WTC11 (cell line): ENCODE results near the gene TOMM6. TPM values are rescaled to one million over a fixed set of nuclear protein-coding genes. Genes with fewer than 3 reads are reported as not detected.

Experiments used
- ATF1 ChIP-seq: sonication (generic); formaldehyde crosslinking; IDR thresholded peaks from 2 replicates; pipeline ENCODE4 v1.8.1; 2023; ENCODE audit warnings: mild to moderate bottlenecking, moderate library complexity, missing genetic modification reagents
- CBFB ChIP-seq: sonication (generic); formaldehyde crosslinking; IDR thresholded peaks from 2 replicates; pipeline ENCODE4 v1.8.1; 2022; ENCODE audit warnings: mild to moderate bottlenecking, low read depth, missing genetic modification reagents
- CREM ChIP-seq: sonication (generic); formaldehyde crosslinking; IDR thresholded peaks from 2 replicates; pipeline ENCODE4 v1.8.1; 2022; ENCODE audit warnings: mild to moderate bottlenecking, missing genetic modification reagents, moderate library complexity
- EMX1 ChIP-seq: fragments of 250-450 bp; sonication (Bioruptor Pico); IDR thresholded peaks from 2 replicates; pipeline ENCODE4 v1.8.0; 2021; ENCODE audit warnings: mild to moderate bottlenecking
- FOXP1 ChIP-seq: sonication (generic); formaldehyde crosslinking; IDR thresholded peaks from 2 replicates; pipeline ENCODE4 v1.8.0; 2022; ENCODE audit warnings: missing genetic modification reagents, mild to moderate bottlenecking, moderate library complexity, borderline replicate concordance
- GABPB1 ChIP-seq: sonication (generic); formaldehyde crosslinking; IDR thresholded peaks from 2 replicates; pipeline ENCODE4 v1.8.1; 2023; ENCODE audit warnings: mild to moderate bottlenecking, missing genetic modification reagents
- GRHL2 ChIP-seq: fragments of 250-450 bp; sonication (Bioruptor Pico); IDR thresholded peaks from 2 replicates; pipeline ENCODE4 v1.8.0; 2022; ENCODE audit warnings: mild to moderate bottlenecking, moderate library complexity; ENCODE audit not compliant: insufficient replicate concordance, severe bottlenecking
- GTF2I ChIP-seq: fragments of 250-450 bp; sonication (Bioruptor Pico); conservative IDR thresholded peaks from 2 replicates; pipeline ENCODE4 v1.4.0; 2021; ENCODE audit warnings: mild to moderate bottlenecking
- HMGA2 ChIP-seq: fragments of 250-450 bp; sonication (Bioruptor Pico); IDR thresholded peaks from 2 replicates; pipeline ENCODE4 v1.4.0; 2021; ENCODE audit warnings: mild to moderate bottlenecking, moderate library complexity
- IRF2 ChIP-seq: sonication (generic); formaldehyde crosslinking; IDR thresholded peaks from 2 replicates; pipeline ENCODE4 v1.8.0; 2022; ENCODE audit warnings: low read depth, missing genetic modification reagents, borderline replicate concordance
- JAZF1 ChIP-seq: fragments of 250-450 bp; sonication (Bioruptor Pico); IDR thresholded peaks from 2 replicates; pipeline ENCODE4 v1.9.0; 2021; ENCODE audit warnings: moderate library complexity, mild to moderate bottlenecking, inconsistent platforms
- NFYB ChIP-seq: sonication (generic); formaldehyde crosslinking; conservative IDR thresholded peaks from 2 replicates; pipeline ENCODE4 v1.8.0; 2022; ENCODE audit warnings: low read depth, missing genetic modification reagents
- NR2C2 ChIP-seq: sonication (generic); formaldehyde crosslinking; IDR thresholded peaks from 2 replicates; pipeline ENCODE4 v1.8.0; 2022; ENCODE audit warnings: mild to moderate bottlenecking, missing genetic modification reagents
- RELA ChIP-seq: sonication (generic); formaldehyde crosslinking; IDR thresholded peaks from 2 replicates; pipeline ENCODE4 v1.8.1; 2022; ENCODE audit warnings: missing genetic modification reagents, mild to moderate bottlenecking, borderline replicate concordance
- SMAD3 ChIP-seq: sonication (generic); formaldehyde crosslinking; IDR thresholded peaks from 2 replicates; pipeline ENCODE4 v1.8.0; 2022; ENCODE audit warnings: missing genetic modification reagents, mild to moderate bottlenecking, borderline replicate concordance
- ZBTB21 ChIP-seq: sonication (generic); formaldehyde crosslinking; IDR thresholded peaks from 2 replicates; pipeline ENCODE4 v1.8.1; 2023; ENCODE audit warnings: mild to moderate bottlenecking, missing genetic modification reagents, borderline replicate concordance
- ZNF263 ChIP-seq: sonication (generic); formaldehyde crosslinking; IDR thresholded peaks from 2 replicates; pipeline ENCODE4 v1.8.1; 2022; ENCODE audit warnings: low read depth, mild to moderate bottlenecking, moderate library complexity, missing genetic modification reagents
- ZNF416 ChIP-seq: fragments of 250-450 bp; sonication (Bioruptor Pico); IDR thresholded peaks from 2 replicates; pipeline ENCODE4 v1.9.0; 2021; ENCODE audit warnings: mild to moderate bottlenecking, inconsistent platforms
- ZNF423 ChIP-seq: fragments of 250-450 bp; sonication (Bioruptor Pico); IDR thresholded peaks from 2 replicates; pipeline ENCODE4 v2.1.2; 2022; ENCODE audit warnings: mild to moderate bottlenecking, moderate library complexity
- total RNA-seq: library from RNA; stranded (reverse); gene quantifications from 3 replicates; pipeline ENCODE4 v1.2.3, GENCODE V29; 2021
- TF ChIP-seq, protein P1 (sequence below): fragments of 250-450 bp; sonication (Bioruptor Pico); conservative IDR thresholded peaks from 2 replicates; pipeline ENCODE4 v1.9.0; 2021; ENCODE audit warnings: mild to moderate bottlenecking
- TF ChIP-seq, protein P2 (sequence below): sonication (generic); formaldehyde crosslinking; IDR thresholded peaks from 2 replicates; pipeline ENCODE4 v1.8.1; 2023; ENCODE audit warnings: mild to moderate bottlenecking, missing genetic modification reagents
- TF ChIP-seq, protein P3 (sequence below): sonication (generic); formaldehyde crosslinking; IDR thresholded peaks from 2 replicates; pipeline ENCODE4 v1.8.1; 2023; ENCODE audit warnings: mild to moderate bottlenecking, missing genetic modification reagents, moderate library complexity
- TF ChIP-seq, protein P4 (sequence below): fragments of 250-450 bp; sonication (Bioruptor Pico); IDR thresholded peaks from 2 replicates; pipeline ENCODE4 v2.1.2; 2022; ENCODE audit warnings: mild to moderate bottlenecking, moderate library complexity
- TF ChIP-seq, protein P5 (sequence below): sonication (generic); formaldehyde crosslinking; IDR thresholded peaks from 2 replicates; pipeline ENCODE4 v1.8.0; 2022; ENCODE audit warnings: mild to moderate bottlenecking, missing genetic modification reagents
- TF ChIP-seq, protein P6 (sequence below): fragments of 250-450 bp; sonication (Bioruptor Pico); IDR thresholded peaks from 2 replicates; pipeline ENCODE4 v1.8.0; 2021; ENCODE audit warnings: mild to moderate bottlenecking
- TF ChIP-seq, protein P7 (sequence below): sonication (generic); formaldehyde crosslinking; IDR thresholded peaks from 2 replicates; pipeline ENCODE4 v1.8.0; 2022; ENCODE audit warnings: mild to moderate bottlenecking, missing genetic modification reagents
- TF ChIP-seq, protein P8 (sequence below): sonication (generic); formaldehyde crosslinking; IDR thresholded peaks from 2 replicates; pipeline ENCODE4 v1.8.1; 2023; ENCODE audit warnings: mild to moderate bottlenecking, missing genetic modification reagents
- TF ChIP-seq, protein P9 (sequence below): sonication (generic); formaldehyde crosslinking; IDR thresholded peaks from 2 replicates; pipeline ENCODE4 v1.8.1; 2022; ENCODE audit warnings: mild to moderate bottlenecking, moderate library complexity, missing genetic modification reagents

The TOMM6 gene
- total RNA-seq, 1 experiment from 2014 or later: 233 TPM

DNA sequence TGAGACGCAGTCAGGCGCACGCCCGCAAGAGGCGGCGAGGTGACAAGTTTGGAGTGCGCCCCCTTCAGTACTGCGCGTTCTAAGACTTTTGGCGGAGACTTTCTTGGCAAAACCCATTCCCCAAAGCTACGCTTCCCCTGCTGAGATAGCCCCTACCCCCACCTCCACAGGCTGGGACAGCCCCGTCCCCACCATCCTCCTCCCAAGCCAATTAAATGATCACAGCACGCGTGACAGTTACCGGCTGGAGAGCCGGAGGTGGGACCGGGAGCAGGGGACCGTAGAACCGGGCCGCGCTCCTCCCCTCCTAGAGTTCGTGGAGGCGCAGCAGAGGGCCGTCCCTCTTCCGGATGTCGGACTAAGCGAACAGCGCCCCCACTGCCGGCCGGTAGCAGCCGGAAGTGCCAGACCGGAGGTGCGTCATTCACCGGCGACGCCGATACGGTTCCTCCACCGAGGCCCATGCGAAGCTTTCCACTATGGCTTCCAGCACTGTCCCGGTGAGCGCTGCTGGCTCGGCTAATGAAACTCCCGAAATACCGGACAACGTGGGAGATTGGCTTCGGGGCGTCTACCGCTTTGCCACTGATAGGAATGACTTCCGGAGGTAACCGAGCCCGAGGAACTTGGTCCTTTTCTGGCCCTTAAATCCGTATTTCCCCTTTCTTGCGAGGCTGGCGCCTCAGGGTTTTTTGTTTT lies at the start of gene TOMM6 (continued):
- TF ChIP-seq FOXP1: peak; percentile 75
- TF ChIP-seq, protein P1, sequence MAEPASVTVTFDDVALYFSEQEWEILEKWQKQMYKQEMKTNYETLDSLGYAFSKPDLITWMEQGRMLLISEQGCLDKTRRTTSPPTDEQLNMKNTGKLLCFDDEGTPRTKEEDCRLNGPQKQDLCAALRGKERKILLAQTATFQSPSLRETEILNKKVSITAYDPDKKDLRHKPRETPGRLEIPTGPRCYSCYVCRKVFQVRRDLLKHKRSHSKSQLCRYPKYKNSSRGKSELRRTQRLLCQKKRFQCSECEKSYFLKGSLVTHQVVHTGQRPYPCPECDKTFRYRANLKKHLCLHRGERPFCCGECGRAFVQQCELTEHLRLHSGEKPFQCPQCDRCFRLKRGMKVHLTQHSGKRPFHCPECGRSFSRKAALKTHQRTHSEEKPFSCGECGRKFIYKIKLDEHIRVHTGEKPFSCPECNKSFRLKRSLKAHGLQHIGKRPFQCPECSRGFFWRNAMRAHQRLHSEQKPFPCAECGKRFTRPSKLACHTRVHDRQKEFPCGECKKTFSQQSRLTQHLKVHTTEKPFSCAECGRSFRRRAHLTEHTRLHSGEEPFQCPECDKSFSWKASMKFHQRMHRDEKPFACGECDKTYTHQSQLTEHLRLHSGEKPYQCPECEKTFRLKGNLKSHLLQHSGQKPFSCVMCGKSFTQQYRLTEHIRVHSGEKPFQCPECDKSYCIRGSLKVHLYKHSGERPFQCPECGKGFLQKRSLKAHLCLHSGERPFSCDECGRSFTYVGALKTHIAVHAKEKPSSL: no peak
- TF ChIP-seq GABPB1 (CRISPR knock-in tag): peak; percentile 68; the same call in 1 of the 2 replicates
- TF ChIP-seq RELA (CRISPR knock-in tag): no peak
- no peak for TF ChIP-seq GRHL2 (CRISPR knock-in tag)
- TF ChIP-seq ZNF423 (CRISPR knock-in tag): no peak
- TF ChIP-seq, protein P2, sequence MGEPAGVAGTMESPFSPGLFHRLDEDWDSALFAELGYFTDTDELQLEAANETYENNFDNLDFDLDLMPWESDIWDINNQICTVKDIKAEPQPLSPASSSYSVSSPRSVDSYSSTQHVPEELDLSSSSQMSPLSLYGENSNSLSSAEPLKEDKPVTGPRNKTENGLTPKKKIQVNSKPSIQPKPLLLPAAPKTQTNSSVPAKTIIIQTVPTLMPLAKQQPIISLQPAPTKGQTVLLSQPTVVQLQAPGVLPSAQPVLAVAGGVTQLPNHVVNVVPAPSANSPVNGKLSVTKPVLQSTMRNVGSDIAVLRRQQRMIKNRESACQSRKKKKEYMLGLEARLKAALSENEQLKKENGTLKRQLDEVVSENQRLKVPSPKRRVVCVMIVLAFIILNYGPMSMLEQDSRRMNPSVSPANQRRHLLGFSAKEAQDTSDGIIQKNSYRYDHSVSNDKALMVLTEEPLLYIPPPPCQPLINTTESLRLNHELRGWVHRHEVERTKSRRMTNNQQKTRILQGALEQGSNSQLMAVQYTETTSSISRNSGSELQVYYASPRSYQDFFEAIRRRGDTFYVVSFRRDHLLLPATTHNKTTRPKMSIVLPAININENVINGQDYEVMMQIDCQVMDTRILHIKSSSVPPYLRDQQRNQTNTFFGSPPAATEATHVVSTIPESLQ (CRISPR knock-in tag): no peak
- TF ChIP-seq ATF1 (CRISPR knock-in tag): peak; percentile 85; the same call in 1 of the 2 replicates
- TF ChIP-seq ZNF263 (CRISPR knock-in tag): 0 out of 2 replicates have a peak, but pooled peaks have one; percentile 21
- no peak for TF ChIP-seq GTF2I (CRISPR knock-in tag)
- TF ChIP-seq, protein P3, sequence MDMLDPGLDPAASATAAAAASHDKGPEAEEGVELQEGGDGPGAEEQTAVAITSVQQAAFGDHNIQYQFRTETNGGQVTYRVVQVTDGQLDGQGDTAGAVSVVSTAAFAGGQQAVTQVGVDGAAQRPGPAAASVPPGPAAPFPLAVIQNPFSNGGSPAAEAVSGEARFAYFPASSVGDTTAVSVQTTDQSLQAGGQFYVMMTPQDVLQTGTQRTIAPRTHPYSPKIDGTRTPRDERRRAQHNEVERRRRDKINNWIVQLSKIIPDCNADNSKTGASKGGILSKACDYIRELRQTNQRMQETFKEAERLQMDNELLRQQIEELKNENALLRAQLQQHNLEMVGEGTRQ (CRISPR knock-in tag): no peak
- TF ChIP-seq ZNF416: no peak
- TF ChIP-seq, protein P4, sequence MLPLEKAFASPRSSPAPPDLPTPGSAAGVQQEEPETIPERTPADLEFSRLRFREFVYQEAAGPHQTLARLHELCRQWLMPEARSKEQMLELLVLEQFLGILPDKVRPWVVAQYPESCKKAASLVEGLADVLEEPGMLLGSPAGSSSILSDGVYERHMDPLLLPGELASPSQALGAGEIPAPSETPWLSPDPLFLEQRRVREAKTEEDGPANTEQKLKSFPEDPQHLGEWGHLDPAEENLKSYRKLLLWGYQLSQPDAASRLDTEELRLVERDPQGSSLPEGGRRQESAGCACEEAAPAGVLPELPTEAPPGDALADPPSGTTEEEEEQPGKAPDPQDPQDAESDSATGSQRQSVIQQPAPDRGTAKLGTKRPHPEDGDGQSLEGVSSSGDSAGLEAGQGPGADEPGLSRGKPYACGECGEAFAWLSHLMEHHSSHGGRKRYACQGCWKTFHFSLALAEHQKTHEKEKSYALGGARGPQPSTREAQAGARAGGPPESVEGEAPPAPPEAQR (CRISPR knock-in tag): no peak
- TF ChIP-seq NFYB (CRISPR knock-in tag): no peak
- TF ChIP-seq HMGA2 (CRISPR knock-in tag): no peak
- no peak for TF ChIP-seq IRF2
- TF ChIP-seq CBFB: no peak
- TF ChIP-seq, protein P5, sequence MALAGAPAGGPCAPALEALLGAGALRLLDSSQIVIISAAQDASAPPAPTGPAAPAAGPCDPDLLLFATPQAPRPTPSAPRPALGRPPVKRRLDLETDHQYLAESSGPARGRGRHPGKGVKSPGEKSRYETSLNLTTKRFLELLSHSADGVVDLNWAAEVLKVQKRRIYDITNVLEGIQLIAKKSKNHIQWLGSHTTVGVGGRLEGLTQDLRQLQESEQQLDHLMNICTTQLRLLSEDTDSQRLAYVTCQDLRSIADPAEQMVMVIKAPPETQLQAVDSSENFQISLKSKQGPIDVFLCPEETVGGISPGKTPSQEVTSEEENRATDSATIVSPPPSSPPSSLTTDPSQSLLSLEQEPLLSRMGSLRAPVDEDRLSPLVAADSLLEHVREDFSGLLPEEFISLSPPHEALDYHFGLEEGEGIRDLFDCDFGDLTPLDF (CRISPR knock-in tag): no peak
- TF ChIP-seq, protein P6, sequence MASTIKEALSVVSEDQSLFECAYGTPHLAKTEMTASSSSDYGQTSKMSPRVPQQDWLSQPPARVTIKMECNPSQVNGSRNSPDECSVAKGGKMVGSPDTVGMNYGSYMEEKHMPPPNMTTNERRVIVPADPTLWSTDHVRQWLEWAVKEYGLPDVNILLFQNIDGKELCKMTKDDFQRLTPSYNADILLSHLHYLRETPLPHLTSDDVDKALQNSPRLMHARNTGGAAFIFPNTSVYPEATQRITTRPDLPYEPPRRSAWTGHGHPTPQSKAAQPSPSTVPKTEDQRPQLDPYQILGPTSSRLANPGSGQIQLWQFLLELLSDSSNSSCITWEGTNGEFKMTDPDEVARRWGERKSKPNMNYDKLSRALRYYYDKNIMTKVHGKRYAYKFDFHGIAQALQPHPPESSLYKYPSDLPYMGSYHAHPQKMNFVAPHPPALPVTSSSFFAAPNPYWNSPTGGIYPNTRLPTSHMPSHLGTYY (CRISPR knock-in tag): no peak; the same call in 1 of the 2 replicates
- no peak for TF ChIP-seq SMAD3
- no peak for TF ChIP-seq EMX1 (CRISPR knock-in tag)
- no peak for TF ChIP-seq NR2C2
- TF ChIP-seq JAZF1 (CRISPR knock-in tag): no peak
- TF ChIP-seq, protein P7, sequence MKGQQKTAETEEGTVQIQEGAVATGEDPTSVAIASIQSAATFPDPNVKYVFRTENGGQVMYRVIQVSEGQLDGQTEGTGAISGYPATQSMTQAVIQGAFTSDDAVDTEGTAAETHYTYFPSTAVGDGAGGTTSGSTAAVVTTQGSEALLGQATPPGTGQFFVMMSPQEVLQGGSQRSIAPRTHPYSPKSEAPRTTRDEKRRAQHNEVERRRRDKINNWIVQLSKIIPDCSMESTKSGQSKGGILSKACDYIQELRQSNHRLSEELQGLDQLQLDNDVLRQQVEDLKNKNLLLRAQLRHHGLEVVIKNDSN (CRISPR knock-in tag): no peak
- TF ChIP-seq, protein P8, sequence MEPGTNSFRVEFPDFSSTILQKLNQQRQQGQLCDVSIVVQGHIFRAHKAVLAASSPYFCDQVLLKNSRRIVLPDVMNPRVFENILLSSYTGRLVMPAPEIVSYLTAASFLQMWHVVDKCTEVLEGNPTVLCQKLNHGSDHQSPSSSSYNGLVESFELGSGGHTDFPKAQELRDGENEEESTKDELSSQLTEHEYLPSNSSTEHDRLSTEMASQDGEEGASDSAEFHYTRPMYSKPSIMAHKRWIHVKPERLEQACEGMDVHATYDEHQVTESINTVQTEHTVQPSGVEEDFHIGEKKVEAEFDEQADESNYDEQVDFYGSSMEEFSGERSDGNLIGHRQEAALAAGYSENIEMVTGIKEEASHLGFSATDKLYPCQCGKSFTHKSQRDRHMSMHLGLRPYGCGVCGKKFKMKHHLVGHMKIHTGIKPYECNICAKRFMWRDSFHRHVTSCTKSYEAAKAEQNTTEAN: no peak
- TF ChIP-seq, protein P9, sequence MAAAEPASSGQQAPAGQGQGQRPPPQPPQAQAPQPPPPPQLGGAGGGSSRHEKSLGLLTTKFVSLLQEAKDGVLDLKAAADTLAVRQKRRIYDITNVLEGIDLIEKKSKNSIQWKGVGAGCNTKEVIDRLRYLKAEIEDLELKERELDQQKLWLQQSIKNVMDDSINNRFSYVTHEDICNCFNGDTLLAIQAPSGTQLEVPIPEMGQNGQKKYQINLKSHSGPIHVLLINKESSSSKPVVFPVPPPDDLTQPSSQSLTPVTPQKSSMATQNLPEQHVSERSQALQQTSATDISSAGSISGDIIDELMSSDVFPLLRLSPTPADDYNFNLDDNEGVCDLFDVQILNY: peak; percentile 64; the same call in 1 of the 2 replicates
- TF ChIP-seq ZBTB21 (CRISPR knock-in tag): no peak
- peak; percentile 98 for TF ChIP-seq CREM (CRISPR knock-in tag)
